IPS-11a (cell line): ENCODE results near the gene CENPS.
A peak's percentile ranks its signal among the peaks of the same experiment; 100 is the strongest.
"Not testable (repeated sequence)": the region's sequence is repeated elsewhere in the genome, so short reads cannot be mapped to it uniquely, and the experiment has no call there.

Experiments used
- H3K4me3 ChIP-seq: one replicate; pipeline ENCODE4 v1.5.1; 2013; ENCODE audit warnings: low read depth, low read length, control low read depth

Gene CENPS

DNA sequence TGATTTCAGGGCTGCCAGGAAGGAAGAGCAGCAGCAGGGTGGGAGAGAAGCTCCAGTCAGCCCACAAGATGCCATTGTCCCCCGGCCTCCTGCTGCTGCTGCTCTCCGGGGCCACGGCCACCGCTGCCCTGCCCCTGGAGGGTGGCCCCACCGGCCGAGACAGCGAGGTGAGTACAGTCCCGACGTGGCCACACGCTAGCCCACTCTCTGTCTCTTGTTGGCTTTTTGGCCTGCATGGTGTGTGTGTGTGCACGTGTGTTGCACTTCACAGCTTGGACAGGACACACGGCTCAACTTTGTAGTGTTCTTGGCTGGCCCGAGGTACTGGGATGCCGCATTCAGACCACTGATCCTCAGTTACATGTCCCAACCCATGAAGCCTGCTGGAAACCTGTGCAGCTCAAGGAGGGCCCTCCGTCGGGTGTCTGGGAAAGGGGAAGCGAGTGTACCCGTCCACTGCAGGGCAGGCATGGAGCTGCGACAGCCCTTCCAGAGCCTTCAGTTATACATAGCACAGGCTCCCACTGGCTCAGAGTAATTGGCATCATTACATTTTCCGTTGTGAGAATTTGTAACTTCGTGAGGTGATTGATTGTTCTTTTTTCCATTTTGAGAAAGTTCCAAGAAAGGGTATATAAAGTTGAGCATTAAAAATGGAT lies 20.1 kb downstream of the CENPS start:
- H3K4me3 ChIP-seq: no peak overlapping the region

DNA sequence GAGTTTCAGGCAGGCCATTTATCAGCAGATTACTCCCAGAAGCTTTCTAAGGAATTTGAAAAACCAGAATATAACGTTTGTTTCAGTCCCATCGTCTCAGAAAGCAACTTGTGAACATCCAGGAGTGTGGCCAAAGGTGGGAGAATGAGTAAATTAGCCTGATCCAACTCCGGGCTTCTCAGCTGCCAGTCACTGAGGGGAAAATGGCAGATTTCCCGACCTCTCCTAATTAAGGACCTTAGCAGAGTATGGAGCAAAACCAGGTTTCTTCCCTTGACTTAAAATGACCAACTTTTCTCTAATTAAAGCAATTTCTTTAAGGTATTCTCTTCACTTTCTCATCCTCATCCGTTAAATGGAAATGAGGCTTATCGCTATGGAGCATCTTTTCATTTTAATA lies 20.6 kb downstream of the CENPS start:
- H3K4me3 ChIP-seq: no peak overlapping the region

DNA sequence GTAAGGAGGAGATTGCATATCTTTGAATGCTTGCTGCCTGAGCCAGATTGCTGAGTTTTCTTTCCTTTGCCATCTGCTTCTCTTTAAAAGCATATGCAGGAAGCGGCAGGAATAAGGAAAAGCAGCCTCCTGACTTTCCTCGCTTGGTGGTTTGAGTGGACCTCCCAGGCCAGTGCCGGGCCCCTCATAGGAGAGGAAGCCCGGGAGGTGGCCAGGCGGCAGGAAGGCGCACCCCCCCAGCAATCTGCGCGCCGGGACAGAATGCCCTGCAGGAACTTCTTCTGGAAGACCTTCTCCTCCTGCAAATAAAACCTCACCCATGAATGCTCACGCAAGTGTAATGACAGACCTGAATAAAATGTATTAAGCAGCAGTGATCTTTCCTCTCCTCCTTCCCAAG lies 21.1 kb downstream of the CENPS start:
- no peak overlapping the region for H3K4me3 ChIP-seq

DNA sequence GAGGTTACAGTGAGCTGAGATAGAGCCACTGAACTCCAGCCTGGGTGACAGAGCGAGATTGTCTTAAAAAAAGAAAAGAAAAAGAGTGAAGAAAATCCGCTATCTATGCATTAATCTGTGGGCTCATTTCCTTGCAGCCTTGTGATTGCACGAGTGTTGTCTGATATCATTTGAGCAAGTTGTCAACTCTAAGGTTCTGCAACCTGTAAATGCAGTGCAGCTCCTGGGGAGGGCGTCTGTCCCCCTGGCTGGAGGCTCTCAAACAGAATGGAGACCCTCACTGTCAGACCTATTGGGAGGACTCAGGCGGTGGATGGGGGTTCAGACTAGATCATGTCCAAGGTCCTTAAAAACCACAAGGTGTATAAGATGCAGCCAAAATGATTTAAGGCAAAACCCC lies 25.8 kb downstream of the CENPS start:
- no peak overlapping the region for H3K4me3 ChIP-seq

DNA sequence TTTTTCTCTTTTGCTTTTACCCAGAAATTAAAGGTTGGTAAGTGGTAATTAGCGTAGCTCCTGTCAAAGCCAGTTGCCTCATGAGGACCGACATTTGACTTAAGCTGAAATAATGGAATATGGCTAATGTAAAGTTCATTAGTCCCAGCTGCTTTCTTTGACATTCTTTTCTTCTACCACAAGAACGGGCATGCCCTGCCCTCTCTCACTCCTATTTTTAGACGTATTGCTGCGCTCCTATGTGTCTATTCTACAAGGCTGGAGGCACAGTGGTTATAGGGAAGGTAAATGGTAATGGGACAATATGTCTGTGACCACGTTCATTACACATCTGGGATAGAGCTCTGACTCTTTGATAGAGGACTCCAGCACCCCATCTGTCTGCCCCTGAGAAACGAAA lies 26.4 kb downstream of the CENPS start:
- H3K4me3 ChIP-seq: no peak overlapping the region

DNA sequence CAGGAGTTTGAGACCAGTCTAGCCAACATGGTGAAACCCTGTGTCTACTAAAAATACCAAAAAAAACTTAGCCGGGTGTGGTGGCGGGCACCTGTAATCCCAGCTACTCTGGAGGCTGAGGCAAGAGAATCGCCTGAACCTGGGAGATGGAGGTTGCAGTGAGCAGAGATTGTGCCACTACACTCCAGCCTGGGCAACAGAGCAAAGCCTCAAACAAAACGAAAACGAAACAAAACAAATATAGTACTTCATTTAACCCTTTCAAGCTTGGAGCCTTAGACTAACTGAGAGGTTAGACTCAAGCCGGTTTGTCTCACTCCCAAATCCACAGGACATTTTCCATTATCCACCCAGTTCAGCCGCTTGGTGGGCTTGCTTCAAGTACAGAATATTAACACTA lies 27.2 kb downstream of the CENPS start:
- not testable (repeated sequence) for H3K4me3 ChIP-seq

DNA sequence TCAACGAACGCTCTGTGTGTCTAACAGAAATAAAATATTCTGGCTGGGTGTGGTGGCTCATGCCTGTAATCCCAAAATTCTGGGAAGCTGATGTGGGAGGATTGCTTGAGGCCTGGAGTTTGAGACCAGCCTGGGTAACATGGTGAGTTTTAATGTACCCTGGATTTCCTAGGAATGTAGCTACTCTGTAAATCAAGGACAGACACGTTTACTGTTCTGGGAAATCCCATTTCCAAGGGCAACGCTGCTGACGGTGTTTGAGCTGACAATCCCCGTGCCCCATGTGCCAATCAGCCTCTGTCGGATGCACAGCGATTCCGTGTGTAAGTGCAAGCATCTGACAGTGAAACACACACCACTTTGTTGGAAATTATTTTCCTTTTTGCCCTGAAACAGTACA lies 27.6 kb downstream of the CENPS start:
- H3K4me3 ChIP-seq: no peak overlapping the region

DNA sequence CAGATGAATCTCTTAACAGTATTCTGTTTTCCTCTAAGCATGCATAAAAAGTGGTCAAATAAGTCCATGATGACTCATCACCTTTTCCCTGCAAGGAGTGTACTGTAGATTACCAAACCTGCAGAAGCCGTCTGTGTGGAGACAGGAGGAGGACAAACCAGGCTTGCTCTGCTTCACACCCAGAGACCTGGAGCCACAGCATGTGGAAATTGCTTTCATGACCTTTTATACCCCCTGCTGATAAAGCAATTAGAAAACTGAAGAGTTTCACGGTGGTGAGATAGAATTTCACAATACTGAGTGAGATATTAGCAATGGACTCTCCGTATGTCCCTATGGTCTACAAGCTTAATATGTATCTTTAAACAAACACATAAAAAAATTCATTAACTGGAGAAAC lies 29.0 kb downstream of the CENPS start:
- no peak overlapping the region for H3K4me3 ChIP-seq

DNA sequence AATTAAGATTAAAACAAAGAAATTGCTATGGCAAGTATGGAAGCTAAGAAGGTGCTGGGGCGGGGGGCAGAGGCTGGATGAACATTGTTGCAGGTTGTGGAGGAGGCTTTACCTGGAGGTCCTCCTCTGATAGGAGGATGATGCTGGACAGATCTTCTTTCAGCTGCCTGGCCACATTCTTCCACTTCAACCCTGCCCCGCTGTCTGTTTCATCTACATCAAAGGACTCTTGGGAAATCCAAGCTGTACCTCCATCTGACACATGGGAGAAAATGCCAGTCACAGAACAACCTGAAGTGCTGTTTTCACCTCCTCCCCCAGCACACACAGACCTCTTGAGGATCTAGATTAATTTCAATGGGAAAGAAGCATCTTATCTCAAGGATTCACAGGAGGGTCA lies 36.8 kb downstream of the CENPS start:
- no peak overlapping the region for H3K4me3 ChIP-seq

DNA sequence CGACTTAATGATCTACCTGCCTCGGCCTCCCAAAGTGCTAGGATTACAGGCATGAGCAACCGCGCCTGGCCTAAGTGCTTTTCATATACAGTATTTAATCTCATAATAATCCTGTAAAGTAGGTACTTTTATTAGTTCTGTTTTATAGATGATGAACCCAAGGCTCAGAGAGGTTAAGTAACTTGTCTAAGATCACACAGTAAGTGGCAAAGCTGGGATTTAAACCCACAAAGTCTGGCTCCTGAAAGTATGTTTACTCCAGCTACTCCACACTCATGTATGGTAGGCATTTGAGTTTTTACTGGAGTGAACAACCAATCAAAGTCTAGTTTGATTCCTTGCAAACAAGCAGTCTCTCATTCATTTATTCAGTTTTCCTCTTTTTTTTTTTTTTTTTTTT lies 39.8 kb downstream of the CENPS start:
- H3K4me3 ChIP-seq: no peak overlapping the region

DNA sequence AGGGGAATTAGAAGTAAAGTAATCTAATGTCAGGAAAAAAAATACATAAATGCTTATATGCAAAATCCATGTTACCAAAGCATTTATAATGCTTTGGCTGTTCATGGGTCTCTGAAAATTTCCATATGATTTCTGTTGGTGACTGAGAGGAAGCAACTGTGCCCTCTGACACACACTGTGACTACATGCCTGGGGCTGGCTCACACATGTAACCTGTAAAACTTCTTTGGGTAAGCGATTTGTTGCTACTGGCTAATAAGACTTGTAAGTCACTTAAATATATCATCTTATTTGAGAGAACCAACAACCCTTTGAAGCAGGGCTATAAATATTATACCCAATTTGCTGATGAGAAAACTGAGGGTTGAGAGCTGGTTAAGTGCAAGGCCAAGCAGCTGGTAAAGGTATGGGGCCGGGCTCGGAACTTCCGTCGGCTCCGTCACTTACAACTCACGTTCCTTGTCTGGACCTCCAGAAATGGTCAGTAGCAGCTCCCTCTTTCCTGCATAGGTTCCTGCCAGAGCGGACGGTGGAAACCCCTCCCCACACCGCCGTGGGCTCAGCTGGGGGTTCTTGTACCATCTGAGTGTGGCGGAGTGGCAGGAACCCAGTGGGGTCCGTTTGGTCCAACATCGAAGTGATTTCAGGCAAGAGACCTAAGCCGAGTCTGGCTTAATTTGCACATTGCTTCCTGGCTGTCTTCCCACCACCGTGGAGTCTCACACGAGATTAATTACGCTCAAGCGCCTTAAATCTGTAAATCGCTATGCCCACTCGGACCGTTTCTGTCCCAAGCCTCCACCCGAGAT lies 41.4 kb downstream of the CENPS start:
- H3K4me3 ChIP-seq: peak overlapping the region; percentile 51

DNA sequence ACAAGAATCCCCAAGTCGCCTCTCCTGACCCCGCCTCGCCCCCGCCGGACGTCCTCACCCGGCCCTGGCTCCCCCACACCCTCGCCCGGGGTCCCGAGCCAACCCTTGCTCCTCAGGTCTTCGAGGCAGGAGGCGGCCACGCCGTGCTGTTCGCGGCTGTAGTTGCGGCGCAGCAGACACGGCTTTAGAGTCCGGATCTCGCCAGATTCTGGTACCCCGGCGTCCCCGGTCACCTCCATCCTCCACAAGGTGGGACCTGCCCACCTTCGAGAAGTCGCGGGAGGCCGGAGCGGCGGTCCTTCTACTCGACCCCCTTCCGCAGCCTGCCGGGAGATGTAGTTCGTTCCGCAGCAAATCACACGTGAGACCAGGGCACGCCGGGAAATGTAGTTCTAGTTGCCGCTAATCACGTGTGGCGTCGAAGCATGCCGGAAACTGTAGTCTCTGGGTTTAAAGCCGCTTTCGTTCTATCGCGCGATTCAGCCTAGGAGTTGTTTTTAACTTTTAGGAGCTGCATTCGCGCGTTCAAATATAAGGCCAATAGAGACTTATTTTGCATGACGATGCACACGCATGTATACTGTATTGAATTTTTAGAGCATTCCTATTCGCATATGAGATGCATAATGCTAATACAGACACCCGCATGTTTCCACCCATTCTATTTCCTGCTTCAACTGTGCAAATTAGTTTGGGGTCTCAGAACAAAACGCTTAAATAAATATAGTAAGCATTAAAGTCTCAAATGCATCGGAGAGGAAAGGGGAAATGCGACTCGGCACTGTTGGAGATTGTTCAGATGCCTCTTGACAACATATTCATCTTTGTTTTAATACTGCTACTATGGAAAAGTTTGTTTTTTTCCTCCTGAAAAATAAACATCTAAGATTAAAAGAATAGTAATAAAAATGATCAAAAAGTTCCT lies 42.2 kb downstream of the CENPS start, which contains the start of gene DFFA:
TSS of gene DFFA (minus strand) at position 310 of the 925 bp plus-strand sequence. CDS start at position 239, 71 bp downstream.
- H3K4me3 ChIP-seq: peak within 1 kb of the TSS; percentile 51

DNA sequence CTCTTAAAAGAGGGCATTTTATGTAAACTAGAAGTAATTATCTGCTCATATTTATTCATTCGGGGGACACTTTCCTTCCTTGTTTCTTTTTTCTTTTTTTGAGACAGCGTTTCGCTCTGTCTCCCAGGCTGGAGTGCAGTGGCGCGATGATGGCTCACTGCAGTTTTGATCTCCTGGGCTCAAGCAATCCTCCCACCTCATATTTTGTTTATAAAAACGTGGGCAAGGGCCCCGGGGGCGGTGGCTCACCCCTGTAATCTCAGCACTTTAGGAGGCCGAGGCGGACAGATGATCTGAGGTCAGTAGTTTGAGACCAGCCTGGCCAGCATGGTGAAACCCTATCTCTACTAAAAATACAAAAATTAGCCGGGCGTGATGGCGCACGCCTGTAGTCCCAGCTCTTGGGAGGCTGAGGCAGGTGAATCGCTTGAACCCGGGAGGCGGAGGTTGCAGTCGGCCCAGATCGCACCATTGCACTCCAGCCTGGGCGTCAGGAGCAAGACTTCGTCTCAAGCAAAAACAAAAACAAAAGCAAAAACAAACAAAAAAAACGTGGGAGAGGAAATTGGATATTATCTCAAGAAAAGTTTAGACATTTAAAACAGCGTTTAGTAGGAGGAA lies 43.0 kb downstream of the CENPS start:
- H3K4me3 ChIP-seq: no peak overlapping the region

DNA sequence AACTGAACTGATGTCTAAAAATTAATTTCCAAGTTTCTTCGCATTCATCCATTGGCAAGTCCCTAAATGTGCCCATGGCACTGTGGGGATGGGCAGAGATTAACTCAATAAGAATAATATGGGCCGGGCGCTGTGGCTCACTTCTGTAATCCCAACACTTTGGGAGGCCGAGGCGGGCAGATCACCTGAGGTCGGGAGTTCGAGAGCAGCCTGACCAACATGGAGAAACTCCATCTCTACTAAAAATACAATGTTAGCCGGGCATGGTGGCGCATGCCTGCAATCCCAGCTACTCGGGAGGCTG lies 44.0 kb downstream of the CENPS start:
- H3K4me3 ChIP-seq: peak overlapping the region; percentile 93

DNA sequence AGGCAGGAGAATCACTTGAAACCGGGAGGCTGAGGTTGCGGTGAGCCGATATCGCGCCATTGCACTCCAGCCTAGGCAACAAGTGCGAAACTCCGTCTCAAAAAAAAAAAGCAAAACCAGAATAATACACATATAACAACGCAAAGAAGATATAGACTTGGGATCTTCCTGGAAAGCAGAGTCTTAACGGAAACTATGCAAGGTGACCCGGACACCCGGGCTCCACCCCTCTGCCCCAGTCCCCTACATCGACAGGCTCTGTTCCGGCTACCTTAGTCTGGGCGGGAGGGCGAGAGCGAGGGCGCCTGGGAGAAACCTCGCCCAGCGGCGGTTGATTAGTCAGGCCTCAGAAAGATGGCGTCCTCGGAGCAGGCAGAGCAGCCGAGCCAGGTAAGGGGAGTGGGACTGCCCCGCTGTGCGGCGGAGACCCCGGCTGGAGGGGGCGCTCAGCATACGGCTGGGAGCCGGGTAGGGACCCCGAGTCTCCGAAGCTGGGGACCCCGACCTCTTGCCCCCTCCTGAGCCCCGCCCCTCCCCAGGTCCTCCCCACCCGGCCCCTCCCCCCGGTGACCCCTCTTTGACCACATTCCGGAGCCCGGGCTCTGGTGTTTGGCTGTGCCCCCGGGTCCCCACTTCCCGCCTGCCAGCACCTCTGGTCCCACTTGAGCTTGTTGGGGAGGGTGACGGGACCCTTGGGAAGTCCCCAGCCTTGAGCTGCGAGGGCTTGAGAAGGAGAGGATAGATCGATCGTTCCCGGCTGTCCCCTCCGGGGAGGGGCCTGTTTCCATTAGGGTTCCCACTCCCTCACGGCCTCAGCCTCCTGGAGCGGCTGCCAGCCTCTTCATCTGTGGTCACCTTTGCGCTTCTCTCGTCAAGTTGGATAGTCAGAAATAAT lies 44.6 kb downstream of the CENPS start, which contains the start of gene PEX14:
TSS of gene PEX14 (plus strand) at position 338 of the 895 bp plus-strand sequence. CDS start at position 355, 17 bp downstream.
- H3K4me3 ChIP-seq: peak within 1 kb of the TSS; percentile 93

DNA sequence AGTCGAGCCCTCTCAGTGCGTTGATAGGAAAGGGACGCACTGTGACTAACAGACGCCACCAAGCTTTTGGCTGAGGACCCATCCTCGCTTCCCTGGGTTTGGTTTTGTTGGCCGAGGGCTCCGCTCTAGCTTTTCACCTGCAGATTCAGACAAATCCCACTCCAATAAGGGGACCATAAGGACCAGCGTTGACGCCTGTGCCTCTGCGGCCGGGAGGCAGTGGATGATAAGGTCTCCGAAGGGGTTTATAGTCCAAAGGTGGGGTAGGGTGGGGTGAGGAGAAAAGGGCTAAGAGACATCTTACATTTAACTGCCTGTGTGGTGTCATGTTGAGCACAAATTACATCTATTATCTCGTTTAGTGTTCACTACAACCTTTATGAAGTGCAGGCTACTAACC lies 45.3 kb downstream of the CENPS start:
- peak overlapping the region; percentile 93 for H3K4me3 ChIP-seq

DNA sequence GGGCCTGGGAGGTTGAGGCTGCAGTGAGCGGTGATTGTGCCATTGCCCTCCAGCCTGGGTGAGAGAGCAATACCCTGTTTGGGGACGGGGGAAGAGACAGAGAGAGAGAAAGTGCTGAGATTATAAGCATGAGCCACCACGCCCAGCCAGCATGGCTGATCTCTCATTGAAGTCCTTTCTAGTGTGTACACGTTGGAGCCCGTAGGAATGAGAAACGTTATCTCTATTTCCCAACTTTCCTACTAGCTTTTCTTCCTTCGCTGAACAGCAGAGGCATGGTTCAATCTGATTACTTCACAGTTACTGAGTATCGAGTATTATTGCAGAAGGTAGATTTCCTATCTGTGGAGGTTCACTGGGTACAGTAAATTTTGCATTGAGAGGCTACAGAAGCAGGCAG lies 49.1 kb downstream of the CENPS start:
- H3K4me3 ChIP-seq: no peak overlapping the region

DNA sequence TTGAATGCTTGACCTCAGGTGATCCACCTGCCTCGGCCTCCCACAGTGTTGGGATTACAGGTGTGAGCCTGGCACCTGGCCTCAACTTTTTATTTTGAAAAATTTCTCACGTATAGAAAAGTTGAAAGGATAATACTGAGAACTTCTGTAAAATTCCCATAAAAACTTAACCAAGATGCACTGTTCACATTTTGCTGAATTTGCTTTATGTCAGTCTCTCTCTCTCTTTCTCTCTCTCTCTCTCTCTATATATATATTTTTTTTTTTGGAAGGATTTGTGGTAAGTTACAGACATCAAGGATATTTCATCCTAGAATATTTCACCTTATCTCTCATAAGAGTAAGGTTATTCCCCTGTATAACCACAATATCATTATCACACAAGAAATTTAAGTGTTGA lies 50.4 kb downstream of the CENPS start:
- H3K4me3 ChIP-seq: no peak overlapping the region

DNA sequence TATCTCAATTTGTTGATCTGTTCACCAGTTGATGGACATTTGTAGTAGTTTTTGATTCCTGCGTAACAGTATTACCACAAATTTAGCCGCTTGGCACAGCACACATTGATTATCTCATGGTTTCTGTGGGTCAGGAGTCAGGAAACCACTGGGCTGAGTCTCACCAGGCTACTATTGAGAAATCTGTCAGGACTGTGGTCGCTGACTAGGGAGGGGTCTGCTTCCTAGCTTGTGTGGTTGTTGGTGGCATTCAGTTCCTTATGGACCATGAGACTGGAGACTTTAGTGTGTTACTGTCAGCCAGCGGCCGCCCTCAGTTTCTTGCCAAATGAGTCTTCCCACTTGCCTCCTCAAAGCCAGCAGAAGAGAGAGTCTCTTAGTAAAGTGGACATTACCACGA lies 54.3 kb downstream of the CENPS start:
- no peak overlapping the region for H3K4me3 ChIP-seq
